HCT116 (cell line): ENCODE results near the gene TDRD12. TPM values are rescaled to one million over a fixed set of nuclear protein-coding genes. Genes with fewer than 3 reads are reported as not detected.

Experiments used
- ATAC-seq: fragments of 200-7000 bp; cut with Tn5 transposase; 2 replicates; pipeline ENCODE4 v1.9.1; 2020; ENCODE audit warnings: mild to moderate bottlenecking, moderate library complexity
- BruUV-seq: library from RNA; stranded (reverse); fragments of 400-500 nt; replicated peaks from 2 replicates; lab custom pipeline; 2021; lab: Mats Ljungman, UMichigan
- CTCF ChIA-PET: fragments of 300-600 bp; sonication (Branson Sonifier 250); formaldehyde crosslinking; loops from one replicate; lab custom pipeline; 2021; ENCODE audit warnings: antibody characterized with exemption; lab: Charles Lee
- POLR2A ChIA-PET: fragments of 300-600, 350-600 bp; sonication (Branson Sonifier 250); formaldehyde crosslinking; loops from one replicate; lab custom pipeline; 2021; ENCODE audit warnings: antibody characterized with exemption; lab: Charles Lee
- RAD21 ChIA-PET, 2 experiments: fragments of 300-600 bp; sonication (Branson Sonifier 250); formaldehyde crosslinking; loops; one replicate each; lab custom pipeline; 2023; ENCODE audit warnings: low total read pairs in 2 of 2; ENCODE audit not compliant: uncharacterized antibody in 2 of 2, unreplicated experiment in 2 of 2, low non-redundant PET in 1 of 2; lab: Charles Lee
- DNase-seq: peaks from one replicate; pipeline ENCODE4 v3.0.0-alpha.2; 2010; ENCODE audit warnings: low read depth, low spot score
- H2AFZ ChIP-seq: fragments of 200-600 bp; shearing (Covaris generic), sonication (generic); 2 replicates; pipeline ENCODE4 v1.6.1; 2017; ENCODE audit warnings: low read depth, mixed run types, mixed read lengths, antibody characterized with exemption, low read length; ENCODE audit not compliant: poor library complexity, severe bottlenecking
- H3K27ac ChIP-seq: 2 replicates; pipeline ENCODE4 v1.5.1; 2012; ENCODE audit warnings: low read depth, low read length
- H3K27me3 ChIP-seq: fragments of 200-600 bp; sonication (generic); 2 replicates; pipeline ENCODE4 v1.6.1; 2016; ENCODE audit warnings: mixed run types, low read length, mixed read lengths; ENCODE audit not compliant: insufficient read depth
- H3K36me3 ChIP-seq, 2 experiments: fragments of 200-500 bp in 1 of 2; fragments of 200-600 bp in 1 of 2; sonication (Bioruptor generic) in 1 of 2; sonication (generic) in 1 of 2; 2 replicates each; pipeline versions ENCODE4 v1.5.1 to v1.6.1; 2014 to 2016; ENCODE audit warnings: low read length in 2 of 2, inconsistent platforms in 1 of 2, mixed read lengths in 1 of 2, mixed run types in 1 of 2; ENCODE audit not compliant: insufficient read depth in 2 of 2, control insufficient read depth in 1 of 2
- H3K4me1 ChIP-seq, 2 experiments: fragments of 200-600 bp in 1 of 2; sonication (generic) in 1 of 2; 2 replicates each; pipeline versions ENCODE4 v1.5.1 to v1.6.1; 2012 to 2017; ENCODE audit warnings: low read length in 2 of 2, inconsistent platforms in 1 of 2, mild to moderate bottlenecking in 1 of 2, mixed read lengths in 1 of 2, mixed run types in 1 of 2, moderate library complexity in 1 of 2; ENCODE audit not compliant: insufficient read depth in 2 of 2, control insufficient read depth in 1 of 2
- H3K4me2 ChIP-seq: fragments of 200-600 bp; sonication (generic); 2 replicates; pipeline ENCODE4 v1.6.1; 2017; ENCODE audit warnings: mixed run types, low read length, mixed read lengths
- H3K4me3 ChIP-seq, 2 experiments: fragments of 200-600 bp in 1 of 2; sonication (generic) in 1 of 2; replicated peaks in 1 of 2; 2 replicates each; pipeline ENCODE4 v1.5.1; 2011 to 2016; ENCODE audit warnings: low read length in 2 of 2, control low read depth in 1 of 2, low read depth in 1 of 2, mild to moderate bottlenecking in 1 of 2, mixed read lengths in 1 of 2, mixed run types in 1 of 2
- H3K79me2 ChIP-seq: fragments of 200-600 bp; sonication (generic); 2 replicates; pipeline ENCODE4 v1.6.1; 2017; ENCODE audit warnings: mild to moderate bottlenecking, mixed run types, low read length, moderate library complexity, mixed read lengths; ENCODE audit not compliant: insufficient read depth
- H3K9ac ChIP-seq: fragments of 200-600 bp; sonication (generic); 2 replicates; pipeline ENCODE4 v1.6.1; 2016; ENCODE audit warnings: low read length, mixed read lengths
- H3K9me2 ChIP-seq: fragments of 200-600 bp; sonication (generic), shearing (Covaris generic); 2 replicates; pipeline ENCODE4 v1.6.1; 2017; ENCODE audit warnings: mixed run types, mild to moderate bottlenecking, moderate library complexity; ENCODE audit not compliant: insufficient read depth
- H3K9me3 ChIP-seq, 2 experiments: fragments of 200-500 bp in 1 of 2; fragments of 200-600 bp in 1 of 2; sonication (Bioruptor generic) in 1 of 2; sonication (generic) in 1 of 2; 2 replicates each; pipeline ENCODE4 v1.6.1; 2014 to 2017; ENCODE audit warnings: low read length in 2 of 2, mixed read lengths in 2 of 2, inconsistent platforms in 1 of 2, low read depth in 1 of 2, mild to moderate bottlenecking in 1 of 2, mixed run types in 1 of 2, moderate library complexity in 1 of 2; ENCODE audit not compliant: control insufficient read depth in 1 of 2, insufficient read depth in 1 of 2
- H4K20me1 ChIP-seq: fragments of 200-600 bp; sonication (generic), shearing (Covaris generic); 2 replicates; pipeline ENCODE4 v1.6.1; 2017; ENCODE audit warnings: mixed run types, mild to moderate bottlenecking, moderate library complexity; ENCODE audit not compliant: insufficient read depth
- CBX3 ChIP-seq: IDR thresholded peaks from 2 replicates; pipeline ENCODE4 v1.6.1; 2012; ENCODE audit warnings: low read depth
- CEBPB ChIP-seq: IDR thresholded peaks from 2 replicates; pipeline ENCODE4 v1.6.1; 2012; ENCODE audit warnings: low read depth
- EGR1 ChIP-seq: IDR thresholded peaks from 2 replicates; pipeline ENCODE4 v1.6.1; 2012; ENCODE audit warnings: low read depth
- ELF1 ChIP-seq: IDR thresholded peaks from 2 replicates; pipeline ENCODE4 v1.6.1; 2012; ENCODE audit warnings: low read depth, borderline replicate concordance
- EZH2 ChIP-seq: fragments of 200-600 bp; sonication (generic); IDR thresholded peaks from 2 replicates; pipeline ENCODE4 v1.6.1; 2017; ENCODE audit warnings: antibody characterized with exemption, mixed run types
- EZH2phosphoT487 ChIP-seq: fragments of 200-600 bp; IDR thresholded peaks from 2 replicates; pipeline ENCODE4 v1.6.1; 2018; ENCODE audit warnings: antibody characterized with exemption, borderline replicate concordance
- FOSL1 ChIP-seq: IDR thresholded peaks from 2 replicates; pipeline ENCODE4 v1.6.1; 2012; ENCODE audit warnings: low read depth
- JUND ChIP-seq: IDR thresholded peaks from 2 replicates; pipeline ENCODE4 v1.6.1; 2012
- POLR2AphosphoS5 ChIP-seq: IDR thresholded peaks from 2 replicates; pipeline ENCODE4 v1.6.1; 2011; ENCODE audit warnings: mild to moderate bottlenecking, low read depth, low read length, moderate library complexity
- RAD21 ChIP-seq: IDR thresholded peaks from 2 replicates; pipeline ENCODE4 v1.6.1; 2012; ENCODE audit warnings: low read depth, mild to moderate bottlenecking
- SIN3A ChIP-seq: IDR thresholded peaks from 2 replicates; pipeline ENCODE4 v1.6.1; 2012; ENCODE audit warnings: low read depth
- SP1 ChIP-seq: IDR thresholded peaks from 2 replicates; pipeline ENCODE4 v1.6.1; 2012; ENCODE audit warnings: low read depth
- SRF ChIP-seq: IDR thresholded peaks from 2 replicates; pipeline ENCODE4 v1.6.1; 2012; ENCODE audit warnings: low read depth
- TCF7L2 ChIP-seq: IDR thresholded peaks from 2 replicates; pipeline ENCODE4 v1.7.0; 2011; ENCODE audit warnings: borderline replicate concordance, inconsistent platforms; ENCODE audit not compliant: insufficient read depth, insufficient read length; ENCODE audit errors: extremely low read depth
- YY1 ChIP-seq: IDR thresholded peaks from 2 replicates; pipeline ENCODE4 v1.6.1; 2011; ENCODE audit warnings: low read length, low read depth, moderate library complexity, mild to moderate bottlenecking; ENCODE audit not compliant: insufficient replicate concordance; ENCODE audit errors: extremely low read depth
- ZFX ChIP-seq: fragments of 450-650 bp; IDR thresholded peaks from 2 replicates; pipeline ENCODE4 v1.6.1; 2017
- ZNF274 ChIP-seq: fragments of 200-500 bp; sonication (Bioruptor generic); IDR thresholded peaks from 2 replicates; pipeline ENCODE4 v1.6.1; 2014; ENCODE audit warnings: mild to moderate bottlenecking, low read depth, low read length, inconsistent platforms
- intact Hi-C: fragments of 100-400 bp; cut with micrococcal nuclease; formaldehyde crosslinking; loops from 2 replicates; pipeline ENCODE4 v1.10.0; 2022
- total RNA-seq: library from RNA; stranded (reverse); gene quantifications from one replicate; pipeline ENCODE4 v1.2.1, GENCODE V29; 2021; ENCODE audit not compliant: unreplicated experiment
- TF ChIP-seq, protein P1 (sequence below): IDR thresholded peaks from 2 replicates; pipeline ENCODE4 v1.6.1; 2012
- TF ChIP-seq, protein P2 (sequence below), 3 experiments: fragments of 200-600 bp in 1 of 3; sonication (generic) in 1 of 3; IDR thresholded peaks in 2 of 3; conservative IDR thresholded peaks in 1 of 3; 2 replicates each; pipeline ENCODE4 v1.5.1; 2012 to 2017; ENCODE audit warnings: low read depth in 2 of 3, low read length in 2 of 3, antibody characterized with exemption in 1 of 3, borderline replicate concordance in 1 of 3, control low read depth in 1 of 3, mild to moderate bottlenecking in 1 of 3, mixed read lengths in 1 of 3, mixed run types in 1 of 3, moderate library complexity in 1 of 3; ENCODE audit not compliant: insufficient read depth in 1 of 3
- TF ChIP-seq, protein P3 (sequence below): IDR thresholded peaks from 2 replicates; pipeline ENCODE4 v1.6.1; 2011; ENCODE audit warnings: mild to moderate bottlenecking, low read length, moderate library complexity; ENCODE audit not compliant: insufficient replicate concordance; ENCODE audit errors: extremely low read depth

The TDRD12 gene
- total RNA-seq, 1 experiment from 2014 or later: 0.30 TPM

DNA sequence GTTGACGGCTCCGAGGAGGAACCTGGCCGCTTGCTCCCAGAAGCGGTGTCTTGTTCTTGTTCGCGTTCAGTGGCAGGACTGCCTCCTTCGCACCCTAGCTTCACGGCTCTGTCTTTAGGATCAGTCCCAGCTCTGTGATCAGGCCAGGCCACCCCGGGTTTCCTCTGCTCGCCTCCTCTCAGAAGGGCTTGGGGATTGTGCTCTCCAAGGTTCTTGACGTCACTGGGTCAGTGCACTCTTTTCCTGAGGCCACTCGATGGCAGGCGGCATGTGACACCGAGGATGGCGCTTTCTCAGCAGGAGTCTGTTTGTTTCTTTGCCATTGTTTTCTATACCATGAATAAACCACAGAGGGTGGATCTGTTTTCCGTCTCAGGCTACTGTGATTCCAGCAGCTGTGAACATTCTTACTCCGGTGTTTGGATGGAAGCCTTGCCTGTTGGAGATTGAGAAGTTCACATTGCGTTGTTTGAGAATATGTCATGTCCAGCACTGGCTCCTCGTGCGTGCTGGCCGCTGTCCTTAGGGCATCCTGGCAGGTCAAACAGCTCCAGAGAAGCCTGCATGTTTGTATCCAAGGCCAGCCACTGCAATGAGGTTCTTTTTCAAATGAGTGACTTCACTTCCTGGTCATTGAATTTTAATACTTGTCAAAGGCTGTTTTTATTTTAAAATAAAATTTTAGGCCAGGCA lies 105.5 kb downstream of the TDRD12 start:
- no peak overlapping the region for H3K4me3 ChIP-seq
- RAD21 ChIA-PET: no interaction called here
- BruUV-seq: no TSS peak
- H3K9ac ChIP-seq: no peak overlapping the region
- no peaks in the 10 kb centered on the region for H3K27me3 ChIP-seq
- no peak overlapping the region for H2AFZ ChIP-seq
- no peaks in the 10 kb centered on the region for H3K9me3 ChIP-seq
- no peak for DNase-seq
- no peaks in the 10 kb centered on the region for H3K36me3 ChIP-seq
- intact Hi-C loops: no loop called here
- no peak overlapping the region for H3K27ac ChIP-seq
- TF ChIP-seq EZH2phosphoT487 (no peak), ZFX (no peak), JUND (no peak), ZNF274 (no peak), RAD21 (no peak), FOSL1 (no peak), SP1 (no peak), TCF7L2 (no peak), CBX3 (no peak), ELF1 (no peak), SIN3A (no peak), YY1 (no peak), EGR1 (no peak), POLR2AphosphoS5 (no peak), SRF (no peak), CEBPB (no peak), EZH2 (no peak)
- TF ChIP-seq, protein P1, sequence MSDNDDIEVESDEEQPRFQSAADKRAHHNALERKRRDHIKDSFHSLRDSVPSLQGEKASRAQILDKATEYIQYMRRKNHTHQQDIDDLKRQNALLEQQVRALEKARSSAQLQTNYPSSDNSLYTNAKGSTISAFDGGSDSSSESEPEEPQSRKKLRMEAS: no peak
- TF ChIP-seq, protein P2, sequence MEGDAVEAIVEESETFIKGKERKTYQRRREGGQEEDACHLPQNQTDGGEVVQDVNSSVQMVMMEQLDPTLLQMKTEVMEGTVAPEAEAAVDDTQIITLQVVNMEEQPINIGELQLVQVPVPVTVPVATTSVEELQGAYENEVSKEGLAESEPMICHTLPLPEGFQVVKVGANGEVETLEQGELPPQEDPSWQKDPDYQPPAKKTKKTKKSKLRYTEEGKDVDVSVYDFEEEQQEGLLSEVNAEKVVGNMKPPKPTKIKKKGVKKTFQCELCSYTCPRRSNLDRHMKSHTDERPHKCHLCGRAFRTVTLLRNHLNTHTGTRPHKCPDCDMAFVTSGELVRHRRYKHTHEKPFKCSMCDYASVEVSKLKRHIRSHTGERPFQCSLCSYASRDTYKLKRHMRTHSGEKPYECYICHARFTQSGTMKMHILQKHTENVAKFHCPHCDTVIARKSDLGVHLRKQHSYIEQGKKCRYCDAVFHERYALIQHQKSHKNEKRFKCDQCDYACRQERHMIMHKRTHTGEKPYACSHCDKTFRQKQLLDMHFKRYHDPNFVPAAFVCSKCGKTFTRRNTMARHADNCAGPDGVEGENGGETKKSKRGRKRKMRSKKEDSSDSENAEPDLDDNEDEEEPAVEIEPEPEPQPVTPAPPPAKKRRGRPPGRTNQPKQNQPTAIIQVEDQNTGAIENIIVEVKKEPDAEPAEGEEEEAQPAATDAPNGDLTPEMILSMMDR (IDR thresholded peaks at IDR 0.05 in 2 of 3, conservative IDR thresholded peaks at IDR 0.05 in 1 of 3; ENCODE audit: borderline replicate concordance in 1 of 3, insufficient read depth in 1 of 3, low read depth in 2 of 3, low read length in 2 of 3): no peak
- TF ChIP-seq, protein P3, sequence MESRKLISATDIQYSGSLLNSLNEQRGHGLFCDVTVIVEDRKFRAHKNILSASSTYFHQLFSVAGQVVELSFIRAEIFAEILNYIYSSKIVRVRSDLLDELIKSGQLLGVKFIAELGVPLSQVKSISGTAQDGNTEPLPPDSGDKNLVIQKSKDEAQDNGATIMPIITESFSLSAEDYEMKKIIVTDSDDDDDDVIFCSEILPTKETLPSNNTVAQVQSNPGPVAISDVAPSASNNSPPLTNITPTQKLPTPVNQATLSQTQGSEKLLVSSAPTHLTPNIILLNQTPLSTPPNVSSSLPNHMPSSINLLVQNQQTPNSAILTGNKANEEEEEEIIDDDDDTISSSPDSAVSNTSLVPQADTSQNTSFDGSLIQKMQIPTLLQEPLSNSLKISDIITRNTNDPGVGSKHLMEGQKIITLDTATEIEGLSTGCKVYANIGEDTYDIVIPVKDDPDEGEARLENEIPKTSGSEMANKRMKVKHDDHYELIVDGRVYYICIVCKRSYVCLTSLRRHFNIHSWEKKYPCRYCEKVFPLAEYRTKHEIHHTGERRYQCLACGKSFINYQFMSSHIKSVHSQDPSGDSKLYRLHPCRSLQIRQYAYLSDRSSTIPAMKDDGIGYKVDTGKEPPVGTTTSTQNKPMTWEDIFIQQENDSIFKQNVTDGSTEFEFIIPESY: no peak
- TF ChIP-seq, all 23 proteins: peak for 0
- no peak overlapping the region for H3K4me2 ChIP-seq
- no peaks in the 10 kb centered on the region for H3K4me1 ChIP-seq
- H3K79me2 ChIP-seq: no peaks in the 10 kb centered on the region
- H4K20me1 ChIP-seq: no peaks in the 10 kb centered on the region
- no peak for ATAC-seq
- H3K9me2 ChIP-seq: no peaks in the 10 kb centered on the region
- CTCF ChIA-PET: interaction anchor here (0.7 kb wide), 1 partner anchor 127 kb away, joined by 7 read pairs; no protein-coding TSS in a partner anchor
- POLR2A ChIA-PET: no interaction called here
